Smooth muscle cell (in vitro differentiated cells): ENCODE results near the gene MAGI1. TPM values are rescaled to one million over a fixed set of nuclear protein-coding genes. Genes with fewer than 3 reads are reported as not detected.

Experiments used
- DNase-seq: peaks from one replicate; lab custom pipeline; 2025; ENCODE audit not compliant: unreplicated experiment; lab: John Stamatoyannopoulos, UW
- H2AFZ ChIP-seq: fragments of 200-600 bp; sonication (generic); 2 replicates; pipeline ENCODE4 v1.6.0; 2016; ENCODE audit warnings: antibody characterized with exemption, low read depth, mild to moderate bottlenecking
- H3F3A ChIP-seq: fragments of 200-600 bp; sonication (generic); 2 replicates; pipeline ENCODE4 v1.6.0; 2017; ENCODE audit warnings: antibody characterized with exemption, low read depth
- H3K27ac ChIP-seq: fragments of 200-600 bp; sonication (generic); 2 replicates; pipeline ENCODE4 v1.5.1; 2016; ENCODE audit warnings: low read depth, mild to moderate bottlenecking
- H3K27me3 ChIP-seq: fragments of 200-600 bp; sonication (generic); 2 replicates; pipeline ENCODE4 v1.6.1; 2016; ENCODE audit warnings: low read depth, mild to moderate bottlenecking
- H3K36me3 ChIP-seq: fragments of 200-600 bp; sonication (generic); 2 replicates; pipeline ENCODE4 v1.5.1; 2016; ENCODE audit warnings: low read depth
- H3K4me1 ChIP-seq: fragments of 200-600 bp; sonication (generic); 2 replicates; pipeline ENCODE4 v1.5.1; 2016; ENCODE audit warnings: low read depth
- H3K4me2 ChIP-seq: fragments of 200-600 bp; sonication (generic); 2 replicates; pipeline ENCODE4 v1.6.0; 2016; ENCODE audit warnings: mild to moderate bottlenecking
- H3K4me3 ChIP-seq: fragments of 200-600 bp; sonication (generic); 2 replicates; pipeline ENCODE4 v1.5.1; 2016; ENCODE audit warnings: mild to moderate bottlenecking
- H3K79me2 ChIP-seq: fragments of 200-600 bp; sonication (generic); 2 replicates; pipeline ENCODE4 v1.6.0; 2016; ENCODE audit warnings: low read depth, mild to moderate bottlenecking
- H3K9ac ChIP-seq: fragments of 200-600 bp; sonication (generic); 2 replicates; pipeline ENCODE4 v1.6.0; 2016; ENCODE audit warnings: low read depth
- H3K9me3 ChIP-seq: fragments of 200-600 bp; sonication (generic); replicated peaks from 2 replicates; pipeline ENCODE4 v1.5.1; 2016; ENCODE audit warnings: low read depth
- H4K20me1 ChIP-seq: fragments of 200-600 bp; sonication (generic); 2 replicates; pipeline ENCODE4 v1.6.0; 2016; ENCODE audit warnings: low read depth
- CTCF ChIP-seq: fragments of 200-600 bp; sonication (generic); IDR thresholded peaks from 2 replicates; pipeline ENCODE4 v1.5.1; 2017; ENCODE audit warnings: borderline replicate concordance, mild to moderate bottlenecking, antibody characterized with exemption; ENCODE audit not compliant: insufficient read depth, poor library complexity, severe bottlenecking
- WGBS: methylation state at CpG from one replicate; pipeline ENCODE4 v1.1.7; 2016; ENCODE audit warnings: low lambda C conversion rate; 5-methylcytosine and 5-hydroxymethylcytosine counted together
- polyA plus RNA-seq: library from polyadenylated mRNA; unstranded; fragments of >200 nt; fragmentation: Nextera tagmentation; extraction: Ambion mirVana; gene quantifications from 2 replicates; pipeline ENCODE4 v1.2.1, GENCODE V29; 2016
- total RNA-seq: library from RNA; depleted of rRNA; stranded (reverse); fragments of >200 nt; gene quantifications from 2 replicates; pipeline ENCODE4 v1.2.3, GENCODE V29; 2014

The MAGI1 gene
- total and polyA plus RNA-seq, 2 experiments from 2014 or later, result 9.9 to 23.3 TPM

- Histone ChIP-seq H3K4me3 (no peak overlapping the region), H3K9ac (no peak overlapping the region), H3K27ac (no peak overlapping the region), H3K79me2 (no peaks in the 10 kb centered on the region), H3K9me3 (no peaks in the 10 kb centered on the region), H2AFZ (no peak overlapping the region), H3K27me3 (no peaks in the 10 kb centered on the region), H3F3A (no peaks in the 10 kb centered on the region), H3K4me1 (peaks cover 9% of the 10 kb centered on the region), H4K20me1 (peaks cover 8% of the 10 kb centered on the region), H3K4me2 (no peak overlapping the region), H3K36me3 (no peaks in the 10 kb centered on the region)
- 70% methylated on average over 6 of the region's 6 CpGs for WGBS
- no peak for DNase-seq
- TF ChIP-seq CTCF, result no peak
Measured at GRCh38 chr3:65449841-65450428, 588.8 kb downstream of the MAGI1 start.

- Histone ChIP-seq H3K4me1 (peaks cover 9% of the 10 kb centered on the region), H3K79me2 (no peaks in the 10 kb centered on the region), H4K20me1 (peaks cover 5% of the 10 kb centered on the region), H3K9ac (no peak overlapping the region), H3K4me2 (no peak overlapping the region), H3K4me3 (no peak overlapping the region), H3K9me3 (no peaks in the 10 kb centered on the region), H3K36me3 (no peaks in the 10 kb centered on the region), H2AFZ (no peak overlapping the region), H3F3A (no peaks in the 10 kb centered on the region), H3K27ac (no peak overlapping the region), H3K27me3 (no peaks in the 10 kb centered on the region)
- WGBS, result 83% methylated on average over 3 of the region's 3 CpGs
- no peak for DNase-seq
- TF ChIP-seq CTCF, result no peak
Measured at GRCh38 chr3:65448120-65448519, 590.6 kb downstream of the MAGI1 start.

GRCh38 chr3:65445573-65446169, 593.0 kb downstream of the MAGI1 start:
- Histone ChIP-seq H3K9ac (no peak overlapping the region), H2AFZ (no peak overlapping the region), H3K4me1 (peaks cover 9% of the 10 kb centered on the region), H4K20me1 (peaks cover 5% of the 10 kb centered on the region), H3K36me3 (no peaks in the 10 kb centered on the region), H3F3A (no peaks in the 10 kb centered on the region), H3K4me2 (no peak overlapping the region), H3K79me2 (no peaks in the 10 kb centered on the region), H3K4me3 (no peak overlapping the region), H3K27me3 (no peaks in the 10 kb centered on the region), H3K9me3 (no peaks in the 10 kb centered on the region), H3K27ac (no peak overlapping the region)
- DNase-seq, result no peak
- TF ChIP-seq CTCF, result no peak
- 91% methylated on average over 4 of the region's 4 CpGs for WGBS

GRCh38 chr3:65444447-65444815, 594.3 kb downstream of the MAGI1 start:
- DNase-seq, result no peak
- no peak overlapping the region for H3K9ac ChIP-seq
- no peaks in the 10 kb centered on the region for H3F3A ChIP-seq
- H3K27me3 ChIP-seq, result no peaks in the 10 kb centered on the region
- H3K79me2 ChIP-seq, result no peaks in the 10 kb centered on the region
- no peak for TF ChIP-seq CTCF
- no peaks in the 10 kb centered on the region for H3K36me3 ChIP-seq
- no peak overlapping the region for H3K27ac ChIP-seq
- H4K20me1 ChIP-seq, result peaks cover 5% of the 10 kb centered on the region
- H3K4me2 ChIP-seq, result no peak overlapping the region
- H3K9me3 ChIP-seq, result no peaks in the 10 kb centered on the region
- H3K4me1 ChIP-seq, result peaks cover 14% of the 10 kb centered on the region
- WGBS, result 80% methylated on average over 7 of the region's 7 CpGs
- H2AFZ ChIP-seq, result no peak overlapping the region
- H3K4me3 ChIP-seq, result no peak overlapping the region
